SK-N-SH (cell line): ENCODE data around the gene APOL4. TPM values are rescaled to one million over a fixed set of nuclear protein-coding genes. Genes with fewer than 3 reads are reported as not detected.

Source experiments
- CTCF ChIA-PET: fragments of 300-600, 350-600 bp; formaldehyde crosslinking; extraction: SDS; loops from one replicate; lab custom pipeline; 2021; lab: Yijun Ruan, JAX
- POLR2A ChIA-PET: fragments of 350-600 bp; sonication (Branson Sonifier 250); formaldehyde crosslinking; extraction: SDS; loops from one replicate; lab custom pipeline; 2020; ENCODE audit warnings: antibody characterized with exemption, inconsistent platforms; lab: Yijun Ruan, JAX
- DNase-seq: peaks from one replicate; pipeline ENCODE4 v3.0.0; 2012
- H2AFZ ChIP-seq: fragments of 200-600 bp; sonication (generic); 2 replicates; pipeline ENCODE4 v1.8.1; 2016; ENCODE audit warnings: antibody characterized with exemption, mild to moderate bottlenecking, low read depth
- H3F3A ChIP-seq: fragments of 200-600 bp; sonication (generic); replicated peaks from 2 replicates; pipeline ENCODE3; 2016; ENCODE audit warnings: antibody characterized with exemption, mild to moderate bottlenecking; ENCODE audit not compliant: insufficient read depth
- H3K27ac ChIP-seq, 2 experiments: fragments of 200-500 bp in 1 of 2; fragments of 200-600 bp in 1 of 2; sonication (Bioruptor generic) in 1 of 2; sonication (generic), shearing (Covaris generic) in 1 of 2; 2 replicates each; pipeline versions ENCODE4 v1.5.1 to v1.6.1; 2014 to 2016; ENCODE audit warnings: low read depth in 2 of 2, inconsistent platforms in 1 of 2, low read length in 1 of 2, mild to moderate bottlenecking in 1 of 2, mixed read lengths in 1 of 2
- H3K27me3 ChIP-seq: fragments of 200-600 bp; sonication (generic), shearing (Covaris generic); 2 replicates; pipeline ENCODE4 v1.6.1; 2016; ENCODE audit warnings: mixed run types; ENCODE audit not compliant: insufficient read depth
- H3K36me3 ChIP-seq, 2 experiments: fragments of 200-500 bp in 1 of 2; fragments of 200-600 bp in 1 of 2; sonication (Bioruptor generic) in 1 of 2; sonication (generic) in 1 of 2; replicated peaks in 1 of 2; 2 replicates each; pipeline versions ENCODE3 to v1.5.1; 2014 to 2016; ENCODE audit warnings: low read length in 1 of 2, mild to moderate bottlenecking in 1 of 2; ENCODE audit not compliant: insufficient read depth in 2 of 2, control insufficient read depth in 1 of 2
- H3K4me1 ChIP-seq, 2 experiments: fragments of 200-500 bp in 1 of 2; fragments of 200-600 bp in 1 of 2; sonication (Bioruptor generic) in 1 of 2; sonication (generic), shearing (Covaris generic) in 1 of 2; 2 replicates each; pipeline versions ENCODE4 v1.5.1 to v1.6.1; 2014 to 2016; ENCODE audit warnings: low read depth in 1 of 2, low read length in 1 of 2, mixed run types in 1 of 2; ENCODE audit not compliant: insufficient read depth in 2 of 2, control insufficient read depth in 1 of 2
- H3K4me2 ChIP-seq: fragments of 200-600 bp; sonication (generic), shearing (Covaris generic); 2 replicates; pipeline ENCODE4 v1.6.1; 2017; ENCODE audit warnings: mixed run types
- H3K4me3 ChIP-seq, 2 experiments: fragments of 200-500 bp in 1 of 2; fragments of 200-600 bp in 1 of 2; sonication (Bioruptor generic) in 1 of 2; sonication (generic), shearing (Covaris generic) in 1 of 2; 2 replicates each; pipeline versions ENCODE4 v1.5.1 to v1.8.1; 2014 to 2016; ENCODE audit warnings: low read depth in 2 of 2, inconsistent platforms in 1 of 2, low read length in 1 of 2, mild to moderate bottlenecking in 1 of 2, mixed read lengths in 1 of 2, moderate library complexity in 1 of 2
- H3K79me2 ChIP-seq: fragments of 200-600 bp; sonication (generic); 2 replicates; pipeline ENCODE4 v1.8.1; 2017; ENCODE audit warnings: mild to moderate bottlenecking; ENCODE audit not compliant: insufficient read depth
- H3K9ac ChIP-seq: fragments of 200-600 bp; sonication (generic); 2 replicates; pipeline ENCODE4 v1.6.1; 2017; ENCODE audit warnings: mixed run types
- H3K9me2 ChIP-seq: fragments of 200-600 bp; sonication (generic); 2 replicates; pipeline ENCODE4 v1.6.1; 2017; ENCODE audit warnings: mixed run types
- H3K9me3 ChIP-seq: fragments of 200-600 bp; sonication (generic); 2 replicates; pipeline ENCODE4 v1.6.1; 2017; ENCODE audit warnings: mixed run types, mild to moderate bottlenecking, moderate library complexity
- H4K20me1 ChIP-seq: fragments of 200-600 bp; sonication (generic); 2 replicates; pipeline ENCODE4 v1.6.1; 2017; ENCODE audit warnings: mild to moderate bottlenecking, mixed run types; ENCODE audit not compliant: insufficient read depth
- CTCF ChIP-seq: fragments of 200-600 bp; sonication (generic); IDR thresholded peaks from 2 replicates; pipeline ENCODE4 v1.6.1; 2017; ENCODE audit warnings: antibody characterized with exemption, mild to moderate bottlenecking, moderate library complexity
- ELF1 ChIP-seq: IDR thresholded peaks from 2 replicates; pipeline ENCODE4 v1.4.0; 2012
- FOSL2 ChIP-seq: IDR thresholded peaks from 2 replicates; pipeline ENCODE4 v1.4.0; 2012; ENCODE audit warnings: low read depth, mild to moderate bottlenecking, moderate library complexity, borderline replicate concordance
- FOXJ3 ChIP-seq: sonication (generic); formaldehyde crosslinking; IDR thresholded peaks from 2 replicates; pipeline ENCODE4 v1.5.1; 2020; ENCODE audit warnings: mild to moderate bottlenecking, missing genetic modification reagents
- FOXM1 ChIP-seq: IDR thresholded peaks from 2 replicates; pipeline ENCODE4 v1.4.0; 2012; ENCODE audit warnings: low read depth, mild to moderate bottlenecking
- GABPA ChIP-seq: IDR thresholded peaks from 2 replicates; pipeline ENCODE4 v1.4.0; 2012; ENCODE audit warnings: low read depth, mild to moderate bottlenecking
- IRF3 ChIP-seq: fragments of 150-350 bp; IDR thresholded peaks from 2 replicates; pipeline ENCODE4 v1.6.1; 2016; ENCODE audit warnings: mild to moderate bottlenecking, low read depth, low read length
- MEF2A ChIP-seq: IDR thresholded peaks from 2 replicates; pipeline ENCODE4 v1.4.0; 2012; ENCODE audit warnings: low read depth, borderline replicate concordance
- NFIC ChIP-seq: IDR thresholded peaks from 2 replicates; pipeline ENCODE4 v1.4.0; 2012; ENCODE audit warnings: borderline replicate concordance
- NRF1 ChIP-seq: IDR thresholded peaks from 2 replicates; pipeline ENCODE4 v1.6.1; 2012; ENCODE audit warnings: low read depth, mild to moderate bottlenecking, low read length
- PBX3 ChIP-seq: IDR thresholded peaks from 2 replicates; pipeline ENCODE4; 2012
- RAD21 ChIP-seq: IDR thresholded peaks from 2 replicates; pipeline ENCODE4 v1.6.1; 2012; ENCODE audit warnings: mild to moderate bottlenecking, low read length
- RCOR1 ChIP-seq: fragments of 150-350 bp; IDR thresholded peaks from 2 replicates; pipeline ENCODE4 v1.6.1; 2017; ENCODE audit warnings: antibody characterized with exemption, low read length
- REST ChIP-seq: IDR thresholded peaks from 2 replicates; pipeline ENCODE4 v1.6.1; 2012; ENCODE audit warnings: mild to moderate bottlenecking, low read depth, low read length, moderate library complexity
- RFX5 ChIP-seq: IDR thresholded peaks from 2 replicates; pipeline ENCODE4 v1.6.1; 2012; ENCODE audit warnings: mild to moderate bottlenecking, improper control_type of control experiment, low read length
- RXRA ChIP-seq: IDR thresholded peaks from 2 replicates; pipeline ENCODE4 v1.4.0; 2012; ENCODE audit warnings: low read depth, mild to moderate bottlenecking, borderline replicate concordance
- SIN3A ChIP-seq: IDR thresholded peaks from 2 replicates; pipeline ENCODE4 v1.6.1; 2012; ENCODE audit warnings: low read depth, mild to moderate bottlenecking, low read length, moderate library complexity, borderline replicate concordance
- SMC3 ChIP-seq: IDR thresholded peaks from 2 replicates; pipeline ENCODE4 v1.6.1; 2012; ENCODE audit warnings: low read depth, low read length, improper control_type of control experiment
- TAF1 ChIP-seq: IDR thresholded peaks from 2 replicates; pipeline ENCODE4 v1.6.1; 2012; ENCODE audit warnings: low read depth, mild to moderate bottlenecking, low read length, moderate library complexity, borderline replicate concordance
- USF1 ChIP-seq: IDR thresholded peaks from 2 replicates; pipeline ENCODE4 v1.4.0; 2012; ENCODE audit warnings: low read depth, borderline replicate concordance
- USF2 ChIP-seq: fragments of 150-350 bp; IDR thresholded peaks from 2 replicates; pipeline ENCODE4 v1.6.1; 2017; ENCODE audit warnings: antibody characterized with exemption, low read length, low read depth, borderline replicate concordance
- YY1 ChIP-seq: IDR thresholded peaks from 2 replicates; pipeline ENCODE4 v1.4.0; 2012; ENCODE audit warnings: low read depth, mild to moderate bottlenecking
- WGBS: methylation state at CpG from one replicate; pipeline ENCODE4 v1.1.6; 2017; ENCODE audit warnings: low lambda C conversion rate; 5-methylcytosine and 5-hydroxymethylcytosine counted together
- polyA plus RNA-seq, 3 experiments: library from polyadenylated mRNA; depleted of rRNA; stranded (reverse); fragments of >200 nt; gene quantifications; 2 replicates each; pipeline ENCODE4 v1.2.3, GENCODE V29; 2012

APOL4 gene
- polyA plus RNA-seq, 1 of the 3 experiments (the other 2 are of a cell fraction), result 0.08 TPM

GRCh38 chr22:36196254-36197064 lies 5.2 kb downstream of the APOL4 start (continued):
- no peak for TF ChIP-seq REST

GRCh38 chr22:36194971-36195370 lies 6.6 kb downstream of the APOL4 start:
- Histone ChIP-seq H3K27ac (no peak overlapping the region; a peak in 1 of 4 replicates), H3K4me2 (no peak overlapping the region), H3K9me2 (no peaks in the 10 kb centered on the region), H4K20me1 (no peaks in the 10 kb centered on the region), H3F3A (no peaks in the 10 kb centered on the region), H2AFZ (no peak overlapping the region), H3K4me3 (no peak overlapping the region), H3K9me3 (no peaks in the 10 kb centered on the region), H3K79me2 (no peaks in the 10 kb centered on the region), H3K36me3 (no peaks in the 10 kb centered on the region), H3K9ac (no peak overlapping the region), H3K27me3 (no peaks in the 10 kb centered on the region; the same call in 1 of the 2 replicates), H3K4me1 (peaks cover 10 to 40% of the 10 kb centered on the region in 2 experiments; a peak in 2 of 4 replicates)
- ChIA-PET POLR2A (no interaction called here), CTCF (interaction anchor here (0.7 to 4.7 kb wide), 19 partner anchors 12 to 93 kb away, joined by 3 to 28 read pairs (median 4); partner anchors contain the start of gene APOL2)
- peak; percentile 57 for DNase-seq
- WGBS, result 66% methylated on average over 4 of the region's 5 CpGs
- TF ChIP-seq FOSL2 (no peak), USF2 (no peak), ELF1 (no peak), CTCF (peak; percentile 78), USF1 (no peak), GABPA (no peak), PBX3 (no peak), IRF3 (no peak), SIN3A (no peak), FOXM1 (no peak), NRF1 (no peak), FOXJ3 (CRISPR knock-in tag) (no peak), NFIC (no peak), RAD21 (peak; percentile 85), RCOR1 (no peak), RXRA (no peak), TAF1 (no peak), MEF2A (no peak), SMC3 (peak; percentile 70), YY1 (no peak), RFX5 (no peak)
